GM12865 (cell line): ENCODE measurements around the gene TMPRSS2.

ENCODE experiments used
- DNase-seq: peaks from one replicate; pipeline ENCODE4 v3.0.0; 2010; ENCODE audit warnings: low read depth
- H3K4me3 ChIP-seq: 2 replicates; pipeline ENCODE4 v1.5.1; 2011; ENCODE audit warnings: mild to moderate bottlenecking, low read depth, low read length, control low read depth
- CTCF ChIP-seq: IDR thresholded peaks from 2 replicates; pipeline ENCODE4 v1.5.1; 2011; ENCODE audit warnings: low read length, control low read depth, low read depth, inconsistent platforms; ENCODE audit not compliant: insufficient read depth; ENCODE audit errors: missing control alignments

The TMPRSS2 gene

GRCh38 chr21:41437729-41438128 lies 70.2 kb downstream of the TMPRSS2 start:
- no peak overlapping the region for H3K4me3 ChIP-seq
- no peak for TF ChIP-seq CTCF
- DNase-seq = no peak

GRCh38 chr21:41435706-41436105 lies 72.3 kb downstream of the TMPRSS2 start:
- DNase-seq = no peak
- H3K4me3 ChIP-seq = no peak overlapping the region
- no peak for TF ChIP-seq CTCF

- no peak for DNase-seq
- no peak for TF ChIP-seq CTCF
- H3K4me3 ChIP-seq = no peak overlapping the region
Measured at GRCh38 chr21:41433566-41433965, 74.4 kb downstream of the TMPRSS2 start.

GRCh38 chr21:41432562-41433460 lies 75.1 kb downstream of the TMPRSS2 start:
- DNase-seq = no peak
- no peak for TF ChIP-seq CTCF
- H3K4me3 ChIP-seq = no peak overlapping the region

DNA sequence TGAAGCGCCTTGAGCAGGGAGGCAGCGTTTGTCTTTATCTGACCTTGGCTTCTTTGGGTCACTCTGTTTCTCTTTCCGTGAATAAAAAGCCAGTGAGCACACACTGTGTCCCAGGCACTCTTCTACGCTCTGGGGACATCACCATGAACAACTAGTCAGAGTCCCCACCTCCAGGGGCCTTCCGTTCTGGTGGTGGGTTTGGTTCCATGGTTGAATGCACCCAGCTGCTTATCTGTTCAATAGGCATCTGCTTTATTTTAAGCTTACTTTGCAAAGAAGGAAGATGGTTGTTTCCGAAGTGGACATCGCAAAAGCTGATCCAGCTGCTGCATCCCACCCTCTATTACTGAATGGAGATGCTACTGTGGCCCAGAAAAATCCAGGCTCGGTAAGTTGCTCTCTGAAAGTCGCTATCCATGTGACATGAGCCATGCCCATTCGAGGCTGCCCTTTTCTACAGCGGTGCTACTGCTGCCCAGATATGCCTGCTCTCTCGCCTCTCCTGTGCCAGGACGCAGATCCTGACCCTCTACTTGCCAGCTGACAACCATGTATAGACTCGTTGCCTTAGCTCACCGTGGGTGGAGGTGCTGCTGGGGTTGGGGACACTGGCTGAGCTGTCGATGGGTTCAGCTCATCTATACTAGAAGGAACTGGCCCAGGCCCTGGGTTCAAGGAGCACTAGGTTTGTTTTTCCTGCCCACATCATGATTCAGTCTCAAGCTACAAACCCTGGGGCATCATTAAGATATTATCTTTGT lies 76.0 kb downstream of the TMPRSS2 start:
- no peak overlapping the region for H3K4me3 ChIP-seq
- TF ChIP-seq CTCF = no peak
- DNase-seq = peak; percentile 73

GRCh38 chr21:41429925-41430491 lies 78.0 kb downstream of the TMPRSS2 start:
- H3K4me3 ChIP-seq = no peak overlapping the region
- no peak for DNase-seq
- TF ChIP-seq CTCF = no peak
